Testis (tissue), 3 donors: ENCODE measurements around the gene INO80E. TPM values are rescaled to one million over a fixed set of nuclear protein-coding genes. Genes with fewer than 3 reads are reported as not detected.

Experiments used
- DNase-seq: peaks from one replicate; pipeline ENCODE4 v3.0.0-alpha.2; 2019
- H3K27ac ChIP-seq, 2 donors: fragments of 200-600 bp; sonication (generic); one replicate each; pipeline ENCODE4 v1.5.1; 2019
- H3K27me3 ChIP-seq: fragments of 200-600 bp; sonication (generic); one replicate; pipeline ENCODE4 v1.5.1; 2019
- H3K36me3 ChIP-seq: fragments of 200-600 bp; sonication (generic); one replicate; pipeline ENCODE4 v1.5.1; 2017; ENCODE audit warnings: low read depth; ENCODE audit errors: missing control alignments
- H3K4me1 ChIP-seq: fragments of 200-600 bp; sonication (generic); one replicate; pipeline ENCODE4 v1.5.1; 2019
- H3K4me3 ChIP-seq, 2 donors: fragments of 200-600 bp; sonication (generic); one replicate each; pipeline ENCODE4 v1.5.1; 2017 to 2019
- H3K9me3 ChIP-seq: fragments of 200-600 bp; sonication (generic); one replicate; pipeline ENCODE4 v1.5.1; 2017
- CTCF ChIP-seq, 3 experiments: fragments of 450-650 bp in 2 of 3; fragments of 200-600 bp in 1 of 3; sonication (generic) in 1 of 3; IDR thresholded peaks; one replicate each; pipeline ENCODE4 v1.5.1; 2016 to 2019; ENCODE audit warnings: antibody characterized with exemption in 3 of 3, mild to moderate bottlenecking in 2 of 3, moderate library complexity in 1 of 3
- POLR2A ChIP-seq: fragments of 450-650 bp; IDR thresholded peaks from one replicate; pipeline ENCODE4 v1.6.1; 2017; ENCODE audit warnings: antibody characterized with exemption, mild to moderate bottlenecking, moderate library complexity
- WGBS, 2 donors: methylation state at CpG; one replicate each; pipeline ENCODE4 v1.1.5; 2018; 5-methylcytosine and 5-hydroxymethylcytosine counted together
- intact Hi-C: fragments of 100-400 bp; cut with DNase I; formaldehyde crosslinking; loops from one replicate; pipeline ENCODE4 v1.15.1; 2023; ENCODE audit warnings: low total_unique reads
- polyA plus RNA-seq: library from polyadenylated mRNA; stranded (reverse); fragments of 350-450 nt; fragmentation: Illumina TruSeq; extraction: RNeasy Lipid Tissue Mini Kit (QIAGEN cat#74804); gene quantifications from one replicate; pipeline ENCODE4 v1.2.3, GENCODE V29; 2014; ENCODE audit warnings: low read depth, low replicate concordance; ENCODE audit not compliant: insufficient read depth
- total RNA-seq, 2 donors: library from RNA; depleted of rRNA; stranded (reverse); fragments of >200 nt; gene quantifications; one replicate each; pipeline ENCODE4 v1.2.3, GENCODE V29; 2016

Gene INO80E
- total and polyA plus RNA-seq, 3 donors from 2014 or later = 64.0 to 98.1 (median 72.3) TPM

GRCh38 chr16:30007378-30007895 is 11.4 kb downstream of the INO80E start:
- H3K36me3 ChIP-seq = no peaks in the 10 kb centered on the region
- WGBS, 2 donors = 71 to 100% methylated on average over 1 to 11 of the region's 11 CpGs
- H3K27me3 ChIP-seq = no peaks in the 10 kb centered on the region
- DNase-seq = no peak
- H3K9me3 ChIP-seq = no peaks in the 10 kb centered on the region
- no peak for TF ChIP-seq POLR2A
- TF ChIP-seq CTCF (IDR thresholded peaks at IDR 0.05) = no peak
- no peak overlapping the region for H3K27ac ChIP-seq
- H3K4me3 ChIP-seq = no peak overlapping the region
- intact Hi-C loops = no loop called here
- H3K4me1 ChIP-seq = peaks cover 8% of the 10 kb centered on the region

- Histone ChIP-seq H3K4me3 (no peak overlapping the region), H3K27ac (no peak overlapping the region), H3K36me3 (no peaks in the 10 kb centered on the region), H3K4me1 (peaks cover 8% of the 10 kb centered on the region), H3K27me3 (no peaks in the 10 kb centered on the region), H3K9me3 (no peaks in the 10 kb centered on the region)
- no peak for TF ChIP-seq POLR2A
- TF ChIP-seq CTCF (IDR thresholded peaks at IDR 0.05) = no peak
- 64 to 72% methylated on average over 22 to 25 of the region's 26 CpGs for WGBS, 2 donors
- no peak for DNase-seq
- intact Hi-C loops = no loop called here
These were observed 13.2 kb downstream of the INO80E start for GRCh38 chr16:30009085-30009862.

GRCh38 chr16:30009990-30010843 is 14.2 kb downstream of the INO80E start:
- Histone ChIP-seq H3K9me3 (no peaks in the 10 kb centered on the region), H3K27me3 (no peaks in the 10 kb centered on the region), H3K36me3 (no peaks in the 10 kb centered on the region), H3K4me3 (peak overlapping the region in 1 of 2 donors; percentile 44), H3K4me1 (peaks cover 8% of the 10 kb centered on the region), H3K27ac (no peak overlapping the region)
- intact Hi-C loops = no loop called here
- 22 to 23% methylated on average over 12 to 31 of the region's 34 CpGs for WGBS, 2 donors
- DNase-seq = no peak
- TF ChIP-seq CTCF (IDR thresholded peaks at IDR 0.05) (no peak), POLR2A (no peak)

GRCh38 chr16:30010844-30011713 is 15.0 kb downstream of the INO80E start, which contains the start of gene DOC2A:
Gene DOC2A (minus strand): TSS chr16:30011027. CDS start chr16:30010222, 805 bp downstream.
- no peaks in the 10 kb centered on the region for H3K27me3 ChIP-seq

More at GRCh38 chr16:30010844-30011713, 15.0 kb downstream of the INO80E start, which contains the start of gene DOC2A:
- no peaks in the 10 kb centered on the region for H3K36me3 ChIP-seq
- H3K27ac ChIP-seq = no peak within 1 kb of the TSS
- H3K4me3 ChIP-seq = peak within 1 kb of the TSS in 1 of 2 donors; percentile 44
- intact Hi-C loops = no loop called here
- DNase-seq = no peak
- H3K9me3 ChIP-seq = no peaks in the 10 kb centered on the region
- H3K4me1 ChIP-seq = peaks cover 8% of the 10 kb centered on the region
- no peak for TF ChIP-seq POLR2A
- TF ChIP-seq CTCF (IDR thresholded peaks at IDR 0.05) = no peak
- WGBS, 2 donors = 0 to 2% methylated on average over 21 to 57 of the region's 99 CpGs
